Activated CD4-positive, CD25-positive, alpha-beta regulatory T cell (primary cell): ENCODE results near the gene TRIM62.
"Not testable (repeated sequence)": the region's sequence is repeated elsewhere in the genome, so short reads cannot be mapped to it uniquely, and the experiment has no call there.

ENCODE experiments used
- DNase-seq, 4 experiments: peaks; one replicate each; lab custom pipeline; 2025; lab: John Stamatoyannopoulos, UW

The TRIM62 gene

DNA sequence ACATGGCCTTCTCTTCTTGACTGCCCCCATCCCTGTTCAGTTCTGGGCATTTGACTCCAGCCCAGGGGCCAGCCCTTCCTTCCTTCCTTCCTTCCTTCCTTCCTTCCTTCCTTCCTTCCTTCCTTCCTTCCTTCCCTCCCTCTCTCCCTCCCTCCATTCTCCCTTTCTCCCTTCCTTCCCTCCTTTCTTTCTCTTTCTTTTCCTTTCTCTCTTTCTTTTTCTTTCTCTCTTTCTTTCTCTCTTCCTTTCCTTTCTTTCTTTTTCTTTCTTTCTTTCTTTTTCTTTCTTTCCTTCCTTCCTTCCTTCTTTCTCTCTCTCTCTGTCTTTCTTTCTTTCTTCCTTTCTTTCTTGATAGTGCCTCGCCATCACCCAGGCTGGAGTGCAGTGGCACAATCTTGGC, 45.8 kb downstream of the TRIM62 start:
- not testable (repeated sequence) for DNase-seq

DNA sequence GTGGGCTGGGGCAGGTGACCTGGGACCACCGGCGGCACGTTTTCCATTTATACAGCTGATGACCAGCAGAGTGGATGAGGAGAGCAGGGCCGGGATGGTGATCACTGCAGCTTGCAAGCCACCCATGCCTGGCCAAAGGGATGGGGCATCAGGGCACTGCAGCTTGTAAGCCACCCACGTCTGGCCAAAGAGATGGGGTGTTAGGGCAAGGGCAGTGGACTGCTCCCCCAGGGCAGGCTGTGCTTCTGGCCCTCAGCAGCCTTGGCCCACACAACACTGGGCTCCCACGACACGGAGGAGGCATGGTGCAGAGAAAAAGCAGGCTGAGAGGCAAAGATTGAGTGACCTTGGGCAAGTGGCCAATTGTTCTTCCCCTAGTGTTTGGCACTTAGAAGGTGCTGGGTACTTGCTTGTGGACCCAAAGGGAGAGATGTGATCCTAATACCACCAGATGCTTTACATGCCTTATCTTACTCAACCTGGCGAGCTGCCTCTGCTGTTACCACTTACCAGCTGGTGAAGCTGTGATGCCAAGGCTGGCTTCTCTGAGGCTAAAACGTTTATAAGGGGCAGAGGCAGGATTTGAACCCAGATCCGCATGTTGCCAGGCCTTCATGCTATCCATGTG, 48.3 kb downstream of the TRIM62 start:
- DNase-seq, result no peak

DNA sequence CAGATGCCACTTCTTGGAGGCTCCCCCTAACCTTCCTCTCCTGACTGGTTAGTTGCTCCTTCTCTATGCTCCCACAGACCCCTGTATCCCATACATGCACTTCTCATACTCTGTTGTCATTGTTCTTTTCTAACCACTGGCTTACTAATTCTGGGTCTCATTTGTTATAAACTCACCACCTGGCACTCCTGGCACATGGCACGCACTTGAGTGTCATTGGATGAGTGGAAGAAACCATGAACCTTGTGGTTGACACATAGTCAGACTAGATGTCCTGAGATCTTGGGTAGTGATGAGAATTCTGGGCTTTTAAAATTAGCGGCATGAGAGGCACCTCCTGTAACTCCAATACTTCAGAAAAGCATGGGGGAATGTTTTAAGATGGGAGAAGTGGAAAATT, 49.3 kb downstream of the TRIM62 start:
- DNase-seq, result no peak

DNA sequence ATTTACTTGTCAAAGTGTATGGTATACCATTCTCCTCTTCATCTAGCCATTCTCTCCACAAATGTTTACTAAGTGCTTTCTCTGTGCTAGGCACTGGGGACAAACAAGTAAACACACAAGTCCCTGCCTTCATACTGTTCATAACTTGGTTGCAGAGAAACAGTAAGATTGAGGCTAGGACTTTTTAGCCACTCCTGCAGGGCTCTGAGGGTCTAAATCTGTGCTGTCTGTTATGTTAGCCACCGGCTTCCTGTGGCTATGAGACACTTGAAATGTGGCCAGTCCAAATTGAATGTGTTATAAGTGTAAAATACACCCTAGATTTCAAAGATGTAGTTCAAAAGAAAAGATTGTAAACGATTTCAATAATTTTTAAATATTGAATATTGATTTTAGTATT, 50.7 kb downstream of the TRIM62 start:
- no peak for DNase-seq

DNA sequence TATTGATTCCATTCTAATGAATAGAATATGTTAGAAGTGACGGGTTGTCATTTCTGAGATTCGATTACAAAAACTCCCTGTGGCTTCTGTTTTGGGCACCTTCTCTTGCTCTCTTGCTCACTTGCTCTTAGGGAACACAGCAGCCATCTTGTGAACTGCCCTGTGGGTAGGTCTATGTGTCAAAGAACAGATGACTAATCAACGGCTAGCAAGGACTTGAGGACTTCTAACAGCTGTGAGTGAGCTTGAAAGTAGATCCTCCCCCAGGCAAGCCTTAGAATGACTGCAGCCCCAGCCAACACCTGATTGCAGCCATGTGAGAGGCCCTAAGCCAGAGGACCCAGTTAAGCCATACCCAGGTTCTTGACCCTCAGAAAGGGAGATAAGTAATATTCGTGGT, 51.5 kb downstream of the TRIM62 start:
- no peak for DNase-seq

DNA sequence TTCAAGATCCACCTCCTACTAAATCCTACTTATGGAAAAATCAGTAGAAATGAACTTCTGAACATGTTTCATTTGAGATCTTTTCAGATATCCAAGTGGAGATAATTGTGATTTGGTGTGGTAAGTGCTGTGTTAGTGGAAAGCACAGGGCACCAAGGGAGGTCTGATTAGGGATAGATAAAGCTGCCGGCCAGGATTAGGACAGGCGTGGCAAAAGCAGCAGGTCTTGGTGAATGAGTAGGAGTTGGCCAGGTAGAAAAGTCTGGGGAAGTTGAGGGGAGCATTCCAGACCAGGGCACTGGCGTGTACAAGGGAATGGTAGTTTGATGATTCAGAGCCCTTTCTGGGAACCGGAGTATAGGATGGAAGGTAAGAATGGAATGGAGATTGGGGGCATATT, 53.1 kb downstream of the TRIM62 start:
- no peak for DNase-seq

DNA sequence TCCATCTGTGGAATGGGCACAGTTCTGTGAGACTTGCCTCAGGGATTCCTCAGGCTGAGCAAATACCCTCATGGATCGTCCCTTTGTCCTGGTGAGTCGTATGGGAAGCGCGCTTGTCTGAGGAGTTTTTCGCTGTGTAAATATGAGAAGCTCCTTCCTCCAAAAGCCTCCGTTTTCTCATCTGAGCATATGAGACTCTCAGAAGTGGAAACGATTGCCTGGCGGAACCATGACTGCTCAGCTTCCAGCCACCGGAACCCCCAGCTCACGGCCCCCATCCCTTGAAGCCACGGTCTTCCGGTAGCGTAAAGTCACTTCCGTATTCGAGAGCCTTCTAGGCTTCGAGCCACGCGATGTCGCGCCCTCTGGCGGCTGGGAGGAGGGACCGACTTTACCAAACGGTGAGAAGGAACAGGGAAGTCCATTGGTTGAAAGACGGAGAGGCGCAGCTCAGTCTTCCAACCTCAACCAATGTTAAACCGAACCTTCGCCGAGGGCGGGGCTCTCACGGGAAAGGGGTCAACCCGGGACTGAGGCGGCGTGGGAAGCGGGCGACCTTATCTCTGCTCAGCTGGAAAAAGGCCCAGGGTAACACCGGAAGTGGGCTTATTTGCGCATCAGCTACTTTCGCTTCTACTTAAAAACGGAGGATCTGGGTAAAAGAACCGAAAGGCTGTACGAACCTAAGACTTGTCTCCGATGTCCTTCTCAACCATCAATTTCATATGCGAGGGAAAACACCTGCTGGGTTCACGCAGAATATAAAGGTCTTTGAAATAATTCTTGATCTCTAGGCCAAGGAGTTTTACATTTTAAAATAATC, 54.6 kb downstream of the TRIM62 start:
- peak; percentile 94 to 97 (median 96) for DNase-seq

DNA sequence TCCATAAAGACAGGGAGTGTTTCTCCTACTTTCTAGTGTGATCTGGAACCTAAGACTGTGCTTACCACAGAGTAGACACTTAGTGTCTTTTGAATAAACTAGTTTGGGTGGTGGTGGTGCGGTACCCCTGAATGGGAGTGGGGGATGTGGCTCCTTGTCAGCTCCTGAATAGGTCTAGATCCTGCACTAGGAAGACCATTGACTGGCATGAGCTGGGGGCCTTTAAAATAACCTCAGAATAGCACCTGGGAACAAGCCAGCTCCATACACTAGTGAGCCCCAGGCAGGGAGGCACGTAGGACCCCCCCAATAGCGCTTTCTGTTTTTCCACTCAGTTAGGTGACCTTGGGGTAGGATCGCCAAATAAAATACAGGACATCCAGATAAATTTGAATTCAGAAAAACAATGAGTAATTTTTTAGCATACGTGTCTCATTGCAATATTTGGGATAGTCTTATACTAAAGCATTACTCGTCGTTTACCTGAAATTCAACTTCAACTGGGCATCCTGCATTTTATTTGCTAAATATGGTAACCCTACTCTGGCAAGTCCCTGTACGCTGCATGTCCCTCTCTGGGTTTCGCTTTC, 55.3 kb downstream of the TRIM62 start:
- no peak for DNase-seq

DNA sequence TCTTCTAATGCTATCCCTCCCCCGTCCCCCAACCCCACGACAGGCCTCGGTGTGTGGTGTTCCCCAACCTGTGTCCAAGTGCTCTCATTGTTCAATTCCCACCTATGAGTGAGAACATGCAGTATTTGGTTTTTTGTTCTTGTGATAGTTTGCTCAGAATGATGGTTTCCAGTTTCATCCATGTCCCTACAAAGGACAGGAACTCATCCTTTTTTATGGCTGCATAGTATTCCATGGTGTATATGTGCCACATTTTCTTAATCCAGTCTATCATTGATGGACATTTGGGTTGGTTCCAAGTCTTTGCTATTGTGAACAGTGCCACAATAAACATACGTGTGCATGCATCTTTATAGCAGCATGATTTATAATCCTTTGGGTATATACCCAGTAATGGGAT, 57.2 kb downstream of the TRIM62 start:
- not testable (repeated sequence) for DNase-seq

DNA sequence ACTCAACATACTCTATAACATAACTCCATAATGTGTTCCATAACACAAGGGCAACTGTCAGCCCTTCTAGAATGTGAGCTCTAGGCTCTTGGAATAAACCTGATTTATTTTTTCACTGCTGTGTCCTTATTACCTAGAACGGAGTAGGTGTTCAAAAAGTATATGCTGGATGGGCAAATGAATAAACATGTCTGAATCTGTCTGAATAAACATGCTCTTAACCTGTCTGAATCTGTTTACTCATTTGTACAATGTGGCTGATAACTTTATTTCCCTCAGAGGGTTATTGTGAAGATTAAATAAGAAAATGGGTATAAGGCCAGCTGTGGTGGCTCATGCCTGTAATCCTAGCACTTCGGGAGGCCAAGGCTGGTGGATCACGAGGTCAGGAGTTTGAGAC, 58.6 kb downstream of the TRIM62 start:
- no peak for DNase-seq

DNA sequence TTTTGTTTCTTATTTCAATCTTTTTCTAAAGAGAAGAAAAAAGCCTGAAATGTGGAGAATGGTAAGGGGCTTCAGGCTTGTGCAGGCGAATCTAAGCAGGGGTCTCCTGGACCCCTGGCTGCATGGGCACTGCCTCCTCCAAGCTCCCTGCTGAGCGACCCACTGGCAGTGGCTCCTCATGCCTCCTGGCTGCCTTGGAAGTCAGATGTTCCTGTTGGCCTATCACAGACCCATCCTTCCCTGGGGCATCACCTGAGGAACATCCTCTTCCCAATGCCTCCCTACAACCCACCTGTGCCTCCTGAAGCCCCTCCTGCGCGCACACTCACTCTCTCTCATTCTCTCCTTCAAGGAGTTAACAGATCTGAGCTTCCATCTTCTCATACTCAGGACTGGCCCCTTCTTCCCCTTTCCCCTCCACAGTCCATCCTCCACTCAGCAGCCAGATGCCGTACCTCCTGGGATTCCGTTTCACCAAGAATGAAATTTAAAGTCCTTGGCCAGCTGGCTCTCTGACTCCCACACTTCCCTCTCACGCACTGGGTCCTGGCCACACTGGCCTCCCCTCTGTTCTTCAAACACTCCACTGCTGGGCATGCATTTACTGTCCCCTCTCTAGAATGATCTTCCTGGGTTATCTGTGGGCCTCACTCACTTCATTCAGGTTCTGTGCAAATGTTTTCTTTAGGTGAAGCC, 59.2 kb downstream of the TRIM62 start:
- no peak for DNase-seq

DNA sequence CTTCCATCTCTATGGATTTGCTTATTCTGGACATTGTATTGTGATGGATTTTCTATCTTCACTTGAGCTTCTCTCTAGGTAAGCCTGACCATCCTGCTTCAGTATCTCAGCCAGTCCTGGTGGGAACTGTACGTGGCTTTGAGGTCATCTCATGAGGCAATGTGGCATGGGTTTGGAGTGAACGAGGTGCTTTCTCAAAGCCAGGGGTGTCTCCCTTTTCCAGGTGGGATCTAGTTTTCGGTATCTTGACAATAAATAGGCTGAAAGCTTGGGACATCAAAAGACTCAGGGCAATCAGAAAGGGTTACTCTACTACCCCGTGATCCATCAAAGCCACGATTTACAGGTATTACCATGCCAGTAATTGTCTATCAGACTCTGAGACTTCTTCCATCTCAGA, 60.1 kb downstream of the TRIM62 start:
- no peak for DNase-seq

DNA sequence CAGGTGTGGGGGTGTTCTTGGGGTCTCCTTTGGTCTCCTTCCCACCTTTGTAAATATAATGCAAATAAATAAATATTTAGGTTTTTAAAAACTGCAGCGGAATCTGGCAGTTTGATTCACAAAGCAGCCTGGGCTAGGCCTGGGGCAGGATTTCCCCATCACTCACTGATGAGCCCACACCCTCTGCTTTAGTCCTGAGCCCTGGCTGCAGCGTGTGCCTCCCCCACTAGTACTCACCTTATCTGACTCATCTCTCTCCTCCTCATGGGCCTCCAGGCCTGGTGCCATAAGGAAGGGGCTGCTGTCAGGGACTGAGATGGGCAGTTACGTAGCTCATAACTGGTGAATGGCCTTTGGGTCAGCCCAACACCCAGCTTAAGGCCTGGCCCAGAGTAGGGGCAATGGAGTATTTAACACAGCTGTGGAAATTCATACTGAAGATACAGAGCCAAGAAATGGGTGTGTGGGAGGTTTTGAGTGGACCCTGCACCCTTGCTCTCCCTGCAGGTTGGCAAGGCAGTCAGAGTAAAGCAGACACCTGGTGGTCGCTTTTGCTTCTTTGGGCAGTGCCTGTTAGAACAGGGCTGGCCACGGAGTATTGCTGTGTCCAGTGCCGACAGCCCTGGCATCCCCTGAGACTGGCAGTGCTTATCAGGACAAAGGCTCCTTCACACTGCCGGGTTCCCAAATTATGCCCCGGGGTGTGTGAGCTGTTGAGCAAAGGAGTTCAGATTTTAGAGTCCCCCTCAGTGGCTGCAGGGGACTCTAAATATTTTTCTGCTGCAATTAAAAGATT, 61.2 kb downstream of the TRIM62 start:
- no peak for DNase-seq

DNA sequence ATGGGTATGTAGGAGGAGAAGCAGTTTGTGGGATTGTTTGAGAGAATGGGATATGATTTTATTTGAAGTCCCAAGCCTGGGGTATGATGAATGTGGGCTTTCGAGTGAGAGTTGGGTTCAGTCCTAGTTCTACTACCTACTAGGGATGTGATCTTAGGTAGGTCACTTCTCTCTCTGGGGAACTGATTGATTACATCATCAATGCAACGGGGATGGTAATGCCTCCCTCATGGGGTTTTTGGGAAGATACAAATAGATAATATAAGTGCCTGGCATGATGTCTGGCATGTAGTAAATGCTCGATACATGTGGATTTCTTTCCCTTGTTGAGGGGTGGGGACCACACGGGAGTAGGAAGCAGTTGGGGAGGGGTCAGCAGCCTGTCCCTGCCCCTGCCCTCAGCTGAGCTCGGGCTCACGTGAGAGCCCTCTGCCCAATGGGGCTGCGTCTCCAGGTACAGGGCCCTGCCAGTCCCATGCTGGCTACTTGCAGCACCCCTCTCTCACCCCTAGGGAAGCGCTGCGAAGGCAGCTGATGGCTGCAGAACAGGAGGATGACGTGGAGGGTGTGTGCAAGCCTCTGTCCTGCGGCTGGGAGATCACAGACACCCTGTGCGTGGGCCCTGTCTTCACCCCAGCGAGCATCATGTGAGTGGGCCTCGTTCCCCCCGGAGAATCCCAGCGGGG, 62.2 kb downstream of the TRIM62 start:
- DNase-seq, result no peak

DNA sequence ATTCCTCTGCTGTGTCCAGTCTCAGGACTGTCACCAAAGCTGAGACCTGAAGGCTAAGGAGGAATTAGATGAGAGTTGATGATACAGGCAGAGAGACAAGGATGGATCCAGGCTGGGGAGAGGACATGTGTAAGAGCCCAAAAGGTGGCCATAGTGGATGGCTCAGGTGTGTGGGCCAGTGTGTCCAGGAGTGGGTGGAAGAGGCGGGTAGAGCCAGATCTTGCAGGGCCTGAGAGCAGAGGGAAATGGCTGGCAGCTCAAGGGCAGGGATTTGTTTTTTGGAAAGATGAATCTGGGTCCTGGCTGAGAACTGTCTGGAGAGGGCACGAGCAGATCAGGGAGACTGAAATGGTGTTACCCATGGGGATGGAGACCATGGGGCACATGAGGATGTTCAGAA, 62.8 kb downstream of the TRIM62 start:
- DNase-seq, result no peak

DNA sequence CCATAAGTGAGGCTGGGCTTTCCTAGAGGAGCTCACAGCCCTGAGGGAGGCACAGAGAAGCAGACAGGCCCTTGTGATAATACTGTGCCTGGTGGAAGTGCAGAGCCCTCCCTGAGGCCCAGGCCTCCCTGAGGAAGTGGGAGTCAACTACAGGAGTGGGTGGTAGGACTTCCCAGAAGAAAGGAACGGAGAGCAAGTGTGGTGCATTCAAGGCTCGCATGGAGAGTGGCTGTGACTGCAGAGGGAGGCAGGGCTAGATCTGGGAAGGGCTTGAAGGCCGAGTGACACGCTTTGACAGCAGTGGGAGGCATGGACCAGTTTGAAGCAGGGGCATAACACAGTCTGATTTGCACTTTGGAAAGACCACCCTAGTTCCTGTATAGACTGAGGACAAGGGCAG, 63.6 kb downstream of the TRIM62 start:
- DNase-seq, result no peak

DNA sequence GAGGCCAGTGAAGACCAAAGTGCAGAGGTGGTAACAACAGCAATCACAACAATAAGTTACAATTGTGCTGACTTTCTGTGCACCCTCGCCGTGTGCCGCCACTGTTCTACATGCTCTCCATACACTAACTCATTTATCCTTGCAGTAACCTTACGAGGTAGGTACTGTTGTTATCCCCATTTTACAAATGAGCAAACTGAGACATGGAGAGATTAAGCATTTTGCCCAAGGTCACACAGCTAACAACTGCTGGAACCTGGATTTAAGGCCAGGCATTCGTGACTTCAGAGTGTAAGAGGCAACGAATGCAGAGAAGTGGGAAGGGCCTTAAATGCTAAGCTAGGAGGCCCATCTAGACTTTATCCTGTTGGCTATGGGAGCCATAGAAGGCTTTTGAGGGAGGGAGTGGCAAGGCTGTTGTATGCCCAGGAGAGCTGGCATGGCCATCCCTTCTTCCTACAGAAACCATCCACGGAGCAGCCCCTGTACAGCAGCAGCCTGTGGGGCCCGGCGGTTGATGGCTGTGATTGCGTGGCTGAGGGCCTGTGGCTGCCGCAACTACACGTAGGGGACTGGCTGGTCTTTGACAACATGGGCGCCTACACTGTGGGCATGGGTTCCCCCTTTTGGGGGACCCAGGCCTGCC, 64.3 kb downstream of the TRIM62 start:
- no peak for DNase-seq

DNA sequence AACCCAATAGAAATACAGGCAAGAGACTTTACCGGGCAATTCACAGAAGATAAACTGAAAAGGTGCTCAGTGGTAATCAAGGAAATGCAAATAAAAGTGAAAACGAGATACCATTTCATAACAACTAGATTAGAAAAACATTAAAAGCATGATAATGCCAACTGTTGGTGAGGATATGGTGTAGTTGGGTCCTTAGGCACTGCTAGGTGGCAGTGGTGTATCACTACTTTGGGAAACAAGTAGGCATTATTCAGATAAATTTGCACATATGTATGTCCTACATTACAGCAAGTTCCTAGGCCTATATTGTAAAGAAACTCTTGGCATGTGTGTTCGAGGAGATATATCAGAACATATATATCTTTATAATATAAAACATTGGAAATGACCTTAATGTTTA, 69.9 kb downstream of the TRIM62 start:
- no peak for DNase-seq

DNA sequence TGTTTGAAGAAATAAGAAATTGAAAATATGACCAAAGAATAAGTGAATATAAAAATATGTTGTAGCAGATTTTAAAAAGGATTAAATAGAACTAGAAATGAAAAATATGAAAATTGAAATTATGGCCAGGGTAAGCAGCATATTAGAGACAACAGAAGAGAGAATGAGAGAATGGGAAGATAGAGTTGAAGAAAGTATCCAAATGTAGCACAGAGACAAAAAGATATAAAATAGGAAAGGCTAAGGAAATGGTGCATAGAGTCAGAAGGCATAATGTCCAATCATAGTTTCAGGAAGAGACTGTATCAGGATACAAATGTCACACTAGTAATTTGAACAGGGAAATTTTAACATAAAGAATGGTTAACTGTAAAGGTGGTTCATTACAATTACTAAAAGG, 71.4 kb downstream of the TRIM62 start:
- no peak for DNase-seq

DNA sequence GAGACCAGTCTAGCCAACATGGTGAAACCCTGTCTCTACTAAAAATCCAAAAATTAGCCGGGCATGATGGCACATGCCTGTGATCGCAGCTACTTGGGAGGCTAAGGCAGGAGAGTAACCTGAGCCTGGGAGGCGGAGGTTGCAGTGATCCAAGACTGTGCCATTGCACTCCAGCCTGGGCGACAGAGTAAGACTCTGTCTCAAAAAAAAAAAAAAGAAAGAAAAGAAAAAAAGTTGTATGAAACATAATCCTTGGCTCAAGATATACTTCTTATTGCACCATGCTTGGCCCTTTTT, 81.8 kb downstream of the TRIM62 start:
- not testable (repeated sequence) for DNase-seq
